ENCODE measurements around the gene MSI2. TPM values are rescaled to one million over a fixed set of nuclear protein-coding genes. Genes with fewer than 3 reads are reported as not detected.

The MSI2 gene
- total and polyA plus RNA-seq, 8 donors = 35.0 to 49.5 (median 47.5) TPM

DNA sequence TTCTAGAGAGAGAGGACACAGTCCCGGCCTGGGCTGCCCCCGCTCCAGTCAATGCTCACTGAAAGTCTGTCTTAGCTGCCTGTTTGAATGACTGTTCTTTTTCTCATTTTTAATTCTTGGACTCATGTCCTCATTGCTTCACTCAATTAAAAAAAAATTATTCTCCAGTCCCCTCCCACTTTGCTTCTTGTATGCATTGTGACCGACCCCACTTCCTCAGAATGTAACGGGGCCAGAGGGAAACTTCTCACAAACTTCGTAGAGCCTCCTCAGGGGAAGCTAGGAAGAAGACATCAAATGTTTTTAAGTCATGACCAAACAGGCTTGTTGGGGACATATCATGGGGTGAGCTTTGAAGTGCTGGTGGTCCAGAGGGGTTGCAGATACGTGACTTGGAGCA lies 375.5 kb downstream of the MSI2 start:
- Histone ChIP-seq H3K27ac (no peak overlapping the region), H3K27me3 (no peaks in the 10 kb centered on the region), H3K4me1 (peaks cover 0 to 7% of the 10 kb centered on the region in 2 donors), H3K4me3 (no peak overlapping the region), H3K9me3 (no peaks in the 10 kb centered on the region), H3K36me3 (peaks cover 0 to 1% of the 10 kb centered on the region in 2 donors)
- TF ChIP-seq, protein P1, sequence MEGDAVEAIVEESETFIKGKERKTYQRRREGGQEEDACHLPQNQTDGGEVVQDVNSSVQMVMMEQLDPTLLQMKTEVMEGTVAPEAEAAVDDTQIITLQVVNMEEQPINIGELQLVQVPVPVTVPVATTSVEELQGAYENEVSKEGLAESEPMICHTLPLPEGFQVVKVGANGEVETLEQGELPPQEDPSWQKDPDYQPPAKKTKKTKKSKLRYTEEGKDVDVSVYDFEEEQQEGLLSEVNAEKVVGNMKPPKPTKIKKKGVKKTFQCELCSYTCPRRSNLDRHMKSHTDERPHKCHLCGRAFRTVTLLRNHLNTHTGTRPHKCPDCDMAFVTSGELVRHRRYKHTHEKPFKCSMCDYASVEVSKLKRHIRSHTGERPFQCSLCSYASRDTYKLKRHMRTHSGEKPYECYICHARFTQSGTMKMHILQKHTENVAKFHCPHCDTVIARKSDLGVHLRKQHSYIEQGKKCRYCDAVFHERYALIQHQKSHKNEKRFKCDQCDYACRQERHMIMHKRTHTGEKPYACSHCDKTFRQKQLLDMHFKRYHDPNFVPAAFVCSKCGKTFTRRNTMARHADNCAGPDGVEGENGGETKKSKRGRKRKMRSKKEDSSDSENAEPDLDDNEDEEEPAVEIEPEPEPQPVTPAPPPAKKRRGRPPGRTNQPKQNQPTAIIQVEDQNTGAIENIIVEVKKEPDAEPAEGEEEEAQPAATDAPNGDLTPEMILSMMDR (IDR thresholded peaks at IDR 0.05) = no peak
- ATAC-seq = peak; percentile 18
- intact Hi-C loops (cut with DNase I) = no loop called here
- peak in 1 of 4 donors; percentile 50 for DNase-seq

DNA sequence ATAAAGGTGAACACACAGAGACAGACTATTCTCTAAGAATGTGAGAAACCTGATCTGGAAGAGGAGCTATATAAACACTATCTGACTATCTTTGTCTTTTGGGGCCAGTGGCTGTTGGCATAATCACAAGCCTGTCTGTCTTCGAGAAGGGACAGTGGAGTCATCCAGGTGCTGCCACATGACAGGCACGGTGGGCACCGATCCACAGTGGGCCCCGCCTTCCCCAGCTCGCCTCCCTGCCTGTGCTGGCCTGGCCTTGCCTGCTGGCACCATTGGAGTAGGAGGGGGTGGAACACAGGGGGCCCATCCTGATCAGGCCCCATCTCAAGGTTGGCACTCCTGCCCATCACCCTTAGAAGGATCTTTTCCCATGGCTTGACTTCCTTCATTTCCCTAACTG lies 376.0 kb downstream of the MSI2 start:
- Histone ChIP-seq H3K36me3 (no peaks in the 10 kb centered on the region), H3K27me3 (no peaks in the 10 kb centered on the region), H3K27ac (no peak overlapping the region), H3K9me3 (no peaks in the 10 kb centered on the region), H3K4me3 (no peak overlapping the region), H3K4me1 (peaks cover 0 to 7% of the 10 kb centered on the region in 2 donors)
- TF ChIP-seq, protein P1 (IDR thresholded peaks at IDR 0.05) = no peak
- DNase-seq = no peak
- ATAC-seq = no peak
- intact Hi-C loops (cut with DNase I) = no loop called here

DNA sequence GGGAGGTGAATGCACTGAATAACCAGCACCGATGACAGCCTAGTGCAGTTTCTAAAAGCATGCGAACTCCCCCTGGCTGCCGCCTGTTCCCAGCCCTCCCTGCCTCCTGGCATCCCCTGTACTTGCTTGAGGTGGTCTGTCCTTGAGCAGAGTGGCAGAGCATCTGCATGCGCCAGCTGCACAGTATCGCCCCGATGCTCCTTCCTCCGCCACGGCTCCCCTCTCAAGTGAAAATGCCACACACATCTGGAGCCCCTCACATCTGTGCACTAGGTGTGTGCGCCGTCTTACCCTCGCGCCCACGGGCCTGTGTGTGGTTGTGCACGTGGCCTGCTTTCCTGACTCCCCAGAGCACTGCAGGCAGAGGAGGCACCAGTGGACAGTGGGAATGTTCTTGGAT lies 376.9 kb downstream of the MSI2 start:
- ATAC-seq = no peak
- TF ChIP-seq, protein P1 (IDR thresholded peaks at IDR 0.05) = no peak
- no peaks in the 10 kb centered on the region for H3K9me3 ChIP-seq
- intact Hi-C loops (cut with DNase I) = no loop called here
- H3K27me3 ChIP-seq = no peaks in the 10 kb centered on the region
- H3K4me1 ChIP-seq = peaks cover 0 to 7% of the 10 kb centered on the region in 2 donors
- no peak for DNase-seq
- H3K36me3 ChIP-seq = no peaks in the 10 kb centered on the region
- no peak overlapping the region for H3K4me3 ChIP-seq
- no peak overlapping the region for H3K27ac ChIP-seq

DNA sequence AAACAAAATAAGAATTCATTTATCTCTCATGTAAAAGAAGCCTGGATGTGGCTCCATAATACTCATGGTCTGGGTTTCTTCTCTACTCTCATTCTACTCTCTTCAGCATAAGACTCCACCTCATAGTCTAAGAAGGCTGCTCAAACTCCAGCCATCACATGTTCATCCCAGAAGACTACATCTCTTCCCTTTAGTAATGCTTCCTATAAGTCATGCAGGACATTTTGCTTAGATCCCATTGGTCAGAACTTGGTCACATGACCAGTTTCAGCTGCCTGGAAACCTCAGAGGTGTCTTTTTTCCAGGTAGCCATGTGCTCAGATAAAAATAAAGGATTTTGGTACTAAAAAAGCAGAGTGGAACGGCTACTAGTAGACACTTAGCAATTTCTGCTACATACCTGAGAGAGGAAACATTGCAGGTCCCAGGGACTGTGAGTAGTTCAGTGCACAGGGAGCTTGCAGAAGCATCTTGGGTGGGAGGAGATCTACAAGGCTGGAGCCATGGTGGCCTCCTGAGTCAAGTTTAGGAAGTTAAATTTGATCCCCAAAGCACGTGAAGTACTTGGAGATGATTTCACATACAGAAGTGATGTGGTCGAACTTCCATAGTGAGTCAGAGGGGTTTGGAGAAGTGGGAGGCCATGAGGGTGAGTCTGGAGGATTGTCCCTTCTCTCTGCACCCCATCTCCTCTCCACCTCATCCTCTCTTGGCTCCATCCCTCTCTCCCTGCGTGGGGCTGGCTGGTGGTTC lies 378.6 kb downstream of the MSI2 start:
- TF ChIP-seq, protein P1 (IDR thresholded peaks at IDR 0.05) = no peak
- H3K27ac ChIP-seq = no peak overlapping the region
- intact Hi-C loops (cut with DNase I) = no loop called here
- H3K4me1 ChIP-seq = peaks cover 0 to 7% of the 10 kb centered on the region in 2 donors
- ATAC-seq (no peak), DNase-seq (no peak)
- H3K4me3 ChIP-seq = no peak overlapping the region
- no peaks in the 10 kb centered on the region for H3K36me3 ChIP-seq
- H3K27me3 ChIP-seq = no peaks in the 10 kb centered on the region
- H3K9me3 ChIP-seq = no peaks in the 10 kb centered on the region

DNA sequence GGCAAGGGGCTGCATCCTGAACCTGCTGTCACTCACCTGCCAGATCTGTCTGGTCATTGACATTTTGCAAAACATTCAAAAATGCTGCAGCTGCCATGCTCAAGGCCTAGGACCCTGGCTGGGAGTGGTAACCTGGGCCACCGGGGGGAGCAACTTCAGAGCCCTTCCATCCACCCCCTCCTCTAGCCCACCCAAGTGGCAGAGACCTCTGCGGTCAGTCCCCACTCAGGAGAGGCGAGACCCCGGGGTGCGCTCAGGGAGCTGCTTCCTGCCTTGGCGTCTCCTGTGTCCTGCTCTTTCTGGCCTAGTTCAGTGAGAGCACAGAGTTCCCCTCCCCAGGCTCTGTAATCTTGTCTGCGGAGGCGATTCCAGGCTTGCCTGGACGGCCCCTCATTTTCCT lies 380.0 kb downstream of the MSI2 start:
- no peak for ATAC-seq
- peaks cover 0 to 6% of the 10 kb centered on the region in 2 donors for H3K4me1 ChIP-seq
- H3K27me3 ChIP-seq = no peaks in the 10 kb centered on the region
- H3K27ac ChIP-seq = no peak overlapping the region
- DNase-seq = no peak
- H3K9me3 ChIP-seq = no peaks in the 10 kb centered on the region
- TF ChIP-seq, protein P1 (IDR thresholded peaks at IDR 0.05) = no peak
- H3K4me3 ChIP-seq = no peak overlapping the region
- H3K36me3 ChIP-seq = no peaks in the 10 kb centered on the region
- intact Hi-C loops (cut with DNase I) = no loop called here

Measured in left lung (tissue), 10 donors.